Large intestine (tissue), 3 donors: ENCODE data around the gene ART5. TPM values are rescaled to one million over a fixed set of nuclear protein-coding genes. Genes with fewer than 3 reads are reported as not detected.

Source experiments
- DNase-seq, 2 donors: peaks; one replicate each; pipeline versions ENCODE4 v3.0.0 to v3.0.0-alpha.2; 2013
- H3K27ac ChIP-seq: one replicate; pipeline ENCODE4 v1.5.1; 2013; ENCODE audit warnings: low read length
- H3K27me3 ChIP-seq: 2 replicates; pipeline ENCODE4 v1.6.1; 2013; ENCODE audit warnings: low read length; ENCODE audit not compliant: control insufficient read depth, insufficient read depth
- H3K36me3 ChIP-seq: 2 replicates; pipeline ENCODE4 v1.6.1; 2013; ENCODE audit warnings: low read length; ENCODE audit not compliant: control insufficient read depth, insufficient read depth
- H3K4me1 ChIP-seq: one replicate; pipeline ENCODE4 v1.6.1; 2013; ENCODE audit warnings: low read length; ENCODE audit not compliant: control insufficient read depth, insufficient read depth
- H3K4me3 ChIP-seq: one replicate; pipeline ENCODE4 v1.5.1; 2013; ENCODE audit warnings: low read length
- H3K9me3 ChIP-seq: one replicate; pipeline ENCODE4 v1.6.1; 2013; ENCODE audit warnings: mild to moderate bottlenecking, low read depth, low read length, moderate library complexity; ENCODE audit not compliant: control insufficient read depth
- whole genome bisulfite sequencing: methylation state at CpG from one replicate; pipeline ENCODE4 v1.1.5; 2013; ENCODE audit warnings: low lambda C conversion rate; ENCODE audit not compliant: insufficient coverage; 5-methylcytosine and 5-hydroxymethylcytosine counted together
- polyA plus RNA-seq: library from polyadenylated mRNA; unstranded; fragments of 120-200 nt; gene quantifications from one replicate; pipeline ENCODE4 v1.2.1, GENCODE V29; 2013

ART5 gene
- polyA plus RNA-seq, 1 donor = 0.25 TPM

DNA sequence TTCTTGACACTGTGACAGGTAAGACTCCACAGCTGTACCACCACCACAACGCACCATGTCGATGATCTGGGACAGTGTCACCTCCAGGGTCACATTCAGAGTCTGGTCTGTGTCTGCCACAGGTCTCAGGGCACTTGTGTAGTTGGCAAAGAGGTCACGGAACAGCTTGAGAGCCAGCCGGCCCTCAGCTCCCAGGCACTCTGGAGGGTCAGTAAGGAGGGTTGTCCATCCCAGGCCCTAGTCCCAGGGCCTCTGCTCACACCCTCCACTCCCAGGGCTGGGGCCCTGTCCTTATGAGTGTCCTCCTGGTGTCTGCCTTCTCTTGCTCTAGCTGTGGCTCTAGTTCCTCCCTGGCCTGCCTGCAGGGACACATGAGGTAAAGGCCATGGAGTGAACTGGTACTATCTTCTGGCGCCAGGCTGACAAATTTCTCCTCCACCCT is 28.0 kb upstream of the ART5 start:
- H3K4me1 ChIP-seq = no peaks in the 10 kb centered on the region
- peaks cover 75% of the 10 kb centered on the region for H3K36me3 ChIP-seq
- no peak overlapping the region for H3K27ac ChIP-seq
- H3K4me3 ChIP-seq = no peak overlapping the region
- DNase-seq = no peak
- no peaks in the 10 kb centered on the region for H3K27me3 ChIP-seq
- no peaks in the 10 kb centered on the region for H3K9me3 ChIP-seq
- no CpG with 5 or more reads among the region's 5 CpGs for WGBS

DNA sequence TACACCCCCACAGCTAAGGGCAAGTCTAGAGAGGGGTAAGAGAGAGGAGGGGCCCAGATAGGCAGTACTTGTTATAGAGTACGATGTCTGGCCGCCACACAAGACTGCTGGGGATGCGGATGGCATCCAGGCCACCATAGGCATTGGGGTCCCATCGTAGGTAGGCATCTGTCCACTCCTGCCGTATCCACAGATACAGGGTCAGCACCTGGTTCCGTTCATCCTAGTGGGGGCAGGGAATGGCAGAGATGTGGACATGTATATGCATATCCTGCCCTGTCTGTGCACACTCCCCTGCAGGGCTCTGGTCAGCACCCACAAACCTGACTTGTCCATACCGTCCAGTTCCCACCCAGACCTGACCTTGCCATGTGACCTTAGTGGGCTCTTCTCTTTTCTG is 27.3 kb upstream of the ART5 start:
- DNase-seq = no peak
- no CpG with 5 or more reads among the region's 7 CpGs for WGBS
- peaks cover 73% of the 10 kb centered on the region for H3K36me3 ChIP-seq
- no peak overlapping the region for H3K4me3 ChIP-seq
- H3K27me3 ChIP-seq = no peaks in the 10 kb centered on the region
- no peaks in the 10 kb centered on the region for H3K4me1 ChIP-seq
- no peak overlapping the region for H3K27ac ChIP-seq
- H3K9me3 ChIP-seq = no peaks in the 10 kb centered on the region

DNA sequence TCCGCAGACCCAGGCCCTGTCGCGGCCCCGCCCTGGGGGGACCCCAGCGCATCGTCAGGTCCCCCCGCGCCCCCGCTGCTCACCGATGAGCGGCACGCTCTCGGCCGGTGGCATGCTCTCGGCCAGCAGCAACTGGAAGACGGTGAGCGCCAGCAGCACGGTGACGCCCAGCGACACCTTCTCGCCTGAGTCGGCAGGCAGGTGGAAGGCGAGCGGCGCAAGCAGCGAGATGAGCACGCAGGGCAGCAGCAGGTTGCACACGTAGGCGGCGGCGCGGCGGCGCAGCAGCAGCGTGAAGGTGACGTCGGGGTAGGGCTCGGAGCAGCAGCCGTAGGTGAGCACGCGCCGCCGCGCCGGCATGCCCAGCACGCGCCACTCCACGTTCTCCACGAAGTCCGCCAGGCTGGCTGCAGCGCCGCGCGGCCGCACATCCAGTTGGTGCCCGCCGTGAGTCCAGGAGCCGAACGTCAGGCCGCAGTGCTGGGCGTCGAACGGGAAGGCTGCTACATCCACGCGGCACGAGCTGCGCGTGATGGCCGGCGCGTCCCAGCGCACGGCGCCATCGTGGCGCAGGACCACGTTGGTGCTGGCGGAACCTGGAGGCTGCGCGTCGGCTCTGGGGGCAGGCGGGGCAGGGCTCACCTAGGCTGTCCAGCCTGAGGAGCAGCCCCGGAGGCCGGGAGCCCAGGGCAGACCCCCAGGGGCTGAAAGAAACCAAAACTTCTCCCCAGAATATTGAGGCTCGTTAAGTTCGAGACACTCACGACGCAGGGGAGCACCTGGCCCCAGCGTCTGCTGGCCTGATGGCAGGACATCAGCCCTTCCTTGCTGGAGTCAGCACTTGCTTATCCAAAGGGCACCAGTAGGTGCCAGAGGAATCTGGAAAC is 25.6 kb upstream of the ART5 start:
- no peak for DNase-seq
- WGBS = no CpG with 5 or more reads among the region's 89 CpGs
- Histone ChIP-seq H3K27me3 (no peaks in the 10 kb centered on the region), H3K4me1 (no peaks in the 10 kb centered on the region), H3K4me3 (no peak overlapping the region), H3K36me3 (peaks cover 62% of the 10 kb centered on the region), H3K27ac (no peak overlapping the region), H3K9me3 (no peaks in the 10 kb centered on the region)

DNA sequence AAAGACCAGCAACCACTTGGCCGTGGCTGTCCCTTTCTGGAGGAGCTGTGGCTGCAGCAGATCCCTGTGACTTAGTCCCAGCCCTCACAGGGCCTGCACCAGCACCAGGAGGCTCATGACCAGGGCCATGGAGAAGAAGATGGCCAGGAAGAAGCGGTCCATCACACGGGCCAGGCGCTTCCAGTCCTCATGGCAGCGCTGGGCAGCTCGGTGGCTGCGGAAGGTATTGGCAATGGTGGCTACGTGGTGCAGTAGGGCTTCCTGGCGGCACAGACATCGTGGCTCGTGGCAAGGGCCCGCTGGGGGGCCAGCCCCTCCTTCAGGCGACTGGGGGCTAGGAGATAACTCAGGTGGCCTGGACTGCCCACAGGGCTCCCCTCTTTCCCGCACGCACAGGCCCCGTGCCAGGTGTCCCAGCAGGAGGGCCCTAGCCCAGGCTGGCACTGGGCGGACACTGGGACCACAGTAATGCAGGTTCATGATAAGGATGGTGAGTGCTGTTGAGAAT is 24.3 kb upstream of the ART5 start:
- Histone ChIP-seq H3K4me1 (no peaks in the 10 kb centered on the region), H3K36me3 (peaks cover 50% of the 10 kb centered on the region), H3K27ac (no peak overlapping the region), H3K27me3 (no peaks in the 10 kb centered on the region), H3K4me3 (no peak overlapping the region), H3K9me3 (no peaks in the 10 kb centered on the region)
- WGBS = no CpG with 5 or more reads among the region's 17 CpGs
- DNase-seq = no peak

DNA sequence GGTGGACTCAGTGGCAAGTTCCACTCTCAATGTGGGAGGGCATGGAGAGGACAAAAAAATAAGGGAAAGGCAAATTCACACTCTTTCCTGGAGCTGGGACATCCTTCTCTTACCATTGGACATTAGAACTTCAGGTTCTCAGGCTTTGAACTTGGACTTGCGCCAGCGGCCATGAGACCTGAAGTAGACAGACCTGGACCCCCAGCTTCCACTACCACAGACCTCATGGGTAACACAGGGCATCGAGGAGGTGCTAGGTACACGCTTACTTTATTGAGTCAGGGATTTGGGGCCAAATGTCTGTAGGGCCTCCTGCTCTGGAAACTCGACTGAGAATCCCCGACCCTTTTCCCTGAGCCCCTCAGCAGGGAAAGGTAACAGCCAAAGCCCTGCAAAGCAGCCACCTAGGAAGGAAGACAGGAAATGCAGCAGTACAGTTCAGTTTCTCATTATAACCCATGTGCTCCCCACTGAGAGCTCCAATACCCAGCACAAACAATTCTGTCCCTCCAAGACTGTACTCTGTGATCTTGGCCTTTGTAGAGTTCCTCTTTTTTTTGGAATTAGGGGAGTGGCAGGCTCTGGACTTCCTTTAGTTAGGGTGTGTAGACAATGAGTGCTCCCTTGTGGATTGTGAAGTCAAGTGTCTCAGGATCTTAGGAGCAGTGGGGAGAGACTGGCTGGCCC is 23.7 kb upstream of the ART5 start:
- Histone ChIP-seq H3K27ac (no peak overlapping the region), H3K4me3 (no peak overlapping the region), H3K36me3 (peaks cover 47% of the 10 kb centered on the region), H3K27me3 (no peaks in the 10 kb centered on the region), H3K4me1 (no peaks in the 10 kb centered on the region), H3K9me3 (no peaks in the 10 kb centered on the region)
- WGBS = no CpG with 5 or more reads among the region's 6 CpGs
- DNase-seq = no peak

DNA sequence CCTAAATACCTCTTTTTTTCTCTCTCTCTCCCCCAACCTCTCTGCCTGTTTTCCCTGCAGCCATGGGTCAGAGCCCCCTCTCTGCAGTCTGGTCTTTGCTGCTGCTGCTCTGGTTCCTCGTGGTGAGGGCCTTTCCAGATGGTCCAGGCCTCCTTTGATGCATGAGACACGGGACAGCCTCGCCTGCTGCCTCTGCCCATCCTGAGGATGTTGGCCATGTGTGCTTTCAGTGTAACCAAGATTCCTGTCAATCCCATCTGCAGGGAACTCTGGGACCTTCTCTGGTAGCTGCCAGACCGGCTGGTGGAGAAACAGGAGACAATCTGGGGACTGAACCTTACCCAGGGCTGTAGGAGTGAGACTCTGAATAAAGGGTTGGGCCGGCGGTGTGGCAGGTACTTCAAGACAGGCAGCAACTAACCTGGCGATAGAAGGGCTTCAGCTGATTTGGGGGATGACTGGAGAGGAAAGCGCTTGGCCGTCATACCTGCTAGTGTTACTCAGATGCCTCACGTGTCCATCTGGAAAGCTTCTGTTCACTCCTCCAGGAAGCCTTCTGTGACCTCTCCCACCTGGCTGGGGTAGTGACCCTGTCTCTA is 22.3 kb upstream of the ART5 start:
- no CpG with 5 or more reads among the region's 10 CpGs for WGBS
- Histone ChIP-seq H3K4me1 (no peaks in the 10 kb centered on the region), H3K9me3 (no peaks in the 10 kb centered on the region), H3K27me3 (no peaks in the 10 kb centered on the region), H3K36me3 (peaks cover 33% of the 10 kb centered on the region), H3K27ac (no peak overlapping the region), H3K4me3 (no peak overlapping the region)
- DNase-seq = no peak

DNA sequence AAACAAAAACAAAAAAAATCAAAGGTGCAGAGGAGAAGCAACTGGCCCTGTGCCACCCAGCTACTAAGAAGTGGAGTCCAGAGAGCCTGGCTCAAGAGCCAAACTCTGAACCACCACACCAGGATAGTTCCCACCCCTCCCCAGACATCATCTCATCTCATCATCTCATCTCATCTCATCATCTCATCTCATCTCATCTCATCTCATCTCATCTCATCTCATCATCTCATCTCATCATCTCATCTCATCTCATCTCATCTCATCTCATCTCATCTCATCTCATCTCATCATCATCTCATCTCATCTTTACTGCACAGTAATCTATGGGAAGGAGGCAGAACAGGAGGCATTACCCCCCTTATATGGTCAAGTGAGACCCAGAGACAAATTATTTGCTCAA is 21.1 kb upstream of the ART5 start:
- peaks cover 2% of the 10 kb centered on the region for H3K27me3 ChIP-seq
- no peak for DNase-seq
- H3K9me3 ChIP-seq = no peaks in the 10 kb centered on the region
- no peak overlapping the region for H3K4me3 ChIP-seq
- H3K27ac ChIP-seq = no peak overlapping the region
- no peaks in the 10 kb centered on the region for H3K4me1 ChIP-seq
- H3K36me3 ChIP-seq = peaks cover 26% of the 10 kb centered on the region

DNA sequence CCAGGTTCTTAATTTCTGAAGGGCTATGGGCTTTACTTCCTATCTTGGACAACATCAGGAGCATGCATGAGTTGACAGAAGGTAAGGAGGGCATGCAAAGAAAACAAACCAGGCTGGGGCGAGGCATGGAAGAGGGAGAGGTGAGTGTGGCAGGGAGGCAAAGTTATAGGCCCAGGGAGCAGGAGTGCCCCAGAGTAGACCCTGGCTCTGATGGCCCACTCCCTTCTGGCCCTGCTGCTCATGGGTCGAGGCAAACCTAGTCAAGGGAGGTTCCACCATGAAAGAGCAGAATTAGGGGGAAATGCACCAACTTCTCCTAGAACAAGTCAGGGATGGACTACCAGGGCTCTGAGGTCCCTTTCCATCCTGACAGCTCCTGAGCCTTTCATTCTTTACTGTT is 19.2 kb upstream of the ART5 start:
- Histone ChIP-seq H3K4me3 (no peak overlapping the region), H3K36me3 (peaks cover 14% of the 10 kb centered on the region), H3K27ac (no peak overlapping the region), H3K4me1 (no peaks in the 10 kb centered on the region), H3K9me3 (no peaks in the 10 kb centered on the region), H3K27me3 (peaks cover 2% of the 10 kb centered on the region)
- no peak for DNase-seq
- no CpG with 5 or more reads among the region's 2 CpGs for WGBS

DNA sequence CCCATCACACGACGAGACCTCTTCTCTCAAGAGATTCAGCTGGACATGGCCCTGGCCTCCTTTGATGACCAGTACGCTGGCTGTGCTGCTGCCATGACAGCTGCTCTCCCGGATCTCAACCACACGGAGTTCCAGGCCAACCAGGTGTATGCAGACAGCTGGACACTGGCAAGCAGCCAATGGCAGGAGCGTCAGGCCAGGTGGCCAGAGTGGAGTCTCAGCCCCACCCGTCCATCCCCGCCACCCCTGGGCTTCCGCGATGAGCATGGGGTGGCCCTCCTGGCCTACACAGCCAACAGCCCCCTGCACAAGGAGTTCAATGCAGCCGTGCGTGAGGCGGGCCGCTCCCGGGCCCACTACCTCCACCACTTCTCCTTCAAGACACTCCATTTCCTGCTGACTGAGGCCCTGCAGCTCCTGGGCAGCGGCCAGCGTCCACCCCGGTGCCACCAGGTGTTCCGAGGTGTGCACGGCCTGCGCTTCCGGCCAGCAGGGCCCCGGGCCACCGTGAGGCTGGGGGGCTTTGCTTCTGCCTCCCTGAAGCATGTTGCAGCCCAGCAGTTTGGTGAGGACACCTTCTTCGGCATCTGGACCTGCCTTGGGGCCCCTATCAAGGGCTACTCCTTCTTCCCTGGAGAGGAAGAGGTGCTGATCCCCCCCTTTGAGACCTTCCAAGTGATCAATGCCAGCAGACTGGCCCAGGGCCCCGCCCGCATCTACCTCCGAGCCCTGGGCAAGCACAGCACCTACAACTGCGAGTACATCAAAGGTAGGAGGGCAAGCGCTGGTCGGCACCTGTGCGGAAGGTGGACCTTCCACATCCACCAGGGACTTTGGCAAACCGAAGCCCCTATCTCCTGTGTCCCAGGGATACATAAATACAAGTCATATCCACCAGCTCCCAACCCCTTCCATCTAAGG is 18.1 kb upstream of the ART5 start:
- DNase-seq = no peak
- WGBS = no CpG with 5 or more reads among the region's 33 CpGs
- H3K27ac ChIP-seq = no peak overlapping the region
- H3K36me3 ChIP-seq = peaks cover 5% of the 10 kb centered on the region
- no peaks in the 10 kb centered on the region for H3K9me3 ChIP-seq
- H3K27me3 ChIP-seq = peaks cover 7% of the 10 kb centered on the region
- no peaks in the 10 kb centered on the region for H3K4me1 ChIP-seq
- no peak overlapping the region for H3K4me3 ChIP-seq

DNA sequence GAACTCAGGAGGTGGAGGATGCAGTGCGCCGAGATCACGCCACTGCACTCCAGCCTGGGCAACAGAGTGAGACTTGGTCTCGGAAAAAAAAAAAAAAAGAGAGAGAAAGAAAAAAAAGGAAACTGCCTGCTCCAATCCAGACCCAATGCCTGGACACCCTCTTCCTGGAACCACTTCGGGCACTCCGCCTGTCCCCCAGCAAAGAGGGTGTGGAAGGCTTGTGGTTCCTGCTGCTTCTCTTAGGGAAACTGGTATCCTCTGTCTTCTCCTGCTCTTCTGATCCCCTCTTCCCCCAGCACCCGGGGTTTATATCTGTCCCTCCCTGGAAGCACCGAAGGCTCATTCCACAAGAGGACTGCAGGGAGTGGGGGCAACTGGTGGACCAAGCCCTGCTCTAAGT is 16.5 kb upstream of the ART5 start:
- DNase-seq = no peak
- no CpG with 5 or more reads among the region's 8 CpGs for WGBS
- H3K27ac ChIP-seq = no peak overlapping the region
- no peak overlapping the region for H3K4me3 ChIP-seq
- H3K4me1 ChIP-seq = no peaks in the 10 kb centered on the region
- H3K27me3 ChIP-seq = peaks cover 9% of the 10 kb centered on the region
- H3K36me3 ChIP-seq = no peaks in the 10 kb centered on the region
- no peaks in the 10 kb centered on the region for H3K9me3 ChIP-seq
